GM12878 (cell line): Measurements from ENCODE around the gene CLIP2. TPM values are rescaled to one million over a fixed set of nuclear protein-coding genes. Genes with fewer than 3 reads are reported as not detected.
A peak's percentile ranks its signal among the peaks of the same experiment; 100 is the strongest.

ENCODE experiments used
- ATAC-seq: fragments of 200-7000 bp; cut with Tn5 transposase; 3 replicates; pipeline ENCODE4 v1.9.1; 2020; ENCODE audit warnings: mild to moderate bottlenecking, moderate library complexity
- BruUV-seq: library from RNA; stranded (reverse); fragments of 400-500 nt; replicated peaks from 2 replicates; lab custom pipeline; 2021; lab: Mats Ljungman, UMichigan
- CTCF ChIA-PET: fragments of 300-600 bp; sonication (Branson Sonifier 250); formaldehyde crosslinking; extraction: SDS; loops from one replicate; lab custom pipeline; 2021; ENCODE audit warnings: inconsistent platforms; lab: Yijun Ruan, JAX
- POLR2A ChIA-PET: fragments of 350-600 bp; formaldehyde crosslinking; extraction: SDS; loops from one replicate; lab custom pipeline; 2021; ENCODE audit warnings: inconsistent platforms; lab: Charles Lee
- RAD21 ChIA-PET: fragments of 300-600 bp; sonication (Branson Sonifier 250); formaldehyde crosslinking; loops from one replicate; lab custom pipeline; 2023; ENCODE audit warnings: antibody characterized with exemption; ENCODE audit not compliant: unreplicated experiment; lab: Charles Lee
- SMC1A ChIA-PET: fragments of 300-600 bp; sonication (Branson Sonifier 250); formaldehyde crosslinking; loops from one replicate; lab custom pipeline; 2023; ENCODE audit not compliant: unreplicated experiment, uncharacterized antibody; lab: Charles Lee
- DNase-seq: peaks from one replicate; pipeline ENCODE4 v3.0.0-alpha.2; 2011; ENCODE audit warnings: low read depth, low spot score
- FAIRE-seq: peaks from 3 replicates; lab custom pipeline; 2011; peaks lifted over from hg19 to GRCh38; lab: Jason Lieb, UNC
- H2AFZ ChIP-seq: 2 replicates; pipeline ENCODE4 v1.6.0; 2011; ENCODE audit warnings: low read depth, low read length, control low read depth; ENCODE audit not compliant: control insufficient read depth
- H3K27ac ChIP-seq: 2 replicates; pipeline ENCODE4 v1.5.1; 2011; ENCODE audit warnings: control low read depth; ENCODE audit not compliant: control insufficient read depth, insufficient read depth
- H3K27me3 ChIP-seq, 2 experiments: replicated peaks in 1 of 2; 2 replicates each; pipeline versions ENCODE4 v1.6.0 to v1.6.1; 2011; ENCODE audit warnings: low read length in 1 of 2; ENCODE audit not compliant: control insufficient read depth in 2 of 2, insufficient read depth in 2 of 2
- H3K36me3 ChIP-seq, 2 experiments: 2 replicates each; pipeline ENCODE4 v1.5.1; 2011; ENCODE audit warnings: low read length in 1 of 2; ENCODE audit not compliant: control insufficient read depth in 2 of 2, insufficient read depth in 2 of 2
- H3K4me1 ChIP-seq: 2 replicates; pipeline ENCODE4 v1.6.1; 2011; ENCODE audit warnings: mild to moderate bottlenecking, low read length, moderate library complexity, mixed read lengths; ENCODE audit not compliant: control insufficient read depth, insufficient read depth
- H3K4me2 ChIP-seq: 2 replicates; pipeline ENCODE4 v1.6.0; 2011; ENCODE audit warnings: control low read depth; ENCODE audit not compliant: control insufficient read depth, insufficient read depth
- H3K4me3 ChIP-seq: fragments of 200-600 bp; sonication (generic); 2 replicates; pipeline ENCODE4 v1.5.1; 2016
- H3K79me2 ChIP-seq: 2 replicates; pipeline ENCODE4 v1.6.0; 2011; ENCODE audit warnings: low read length; ENCODE audit not compliant: control insufficient read depth, insufficient read depth
- H3K9ac ChIP-seq: 2 replicates; pipeline ENCODE4 v1.8.0; 2011; ENCODE audit warnings: low read length, control low read depth, mixed read lengths; ENCODE audit not compliant: control insufficient read depth, insufficient read depth
- H3K9me3 ChIP-seq: replicated peaks from 3 replicates; pipeline ENCODE4 v1.5.1; 2011; ENCODE audit warnings: mild to moderate bottlenecking, low read length; ENCODE audit not compliant: control insufficient read depth, insufficient read depth
- H4K20me1 ChIP-seq: 2 replicates; pipeline ENCODE4 v1.6.0; 2011; ENCODE audit not compliant: control insufficient read depth, insufficient read depth
- ATF7 ChIP-seq: fragments of 450-650 bp; IDR thresholded peaks from 2 replicates; pipeline ENCODE4 v1.6.1; 2016; ENCODE audit warnings: low read depth, mild to moderate bottlenecking
- BRCA1 ChIP-seq: IDR thresholded peaks from 2 replicates; pipeline ENCODE4 v1.6.1; 2011; ENCODE audit warnings: low read depth, low read length, improper control_type of control experiment
- CHD4 ChIP-seq: fragments of 200-600 bp; sonication (generic); IDR thresholded peaks from 2 replicates; pipeline ENCODE4 v1.6.1; 2016; ENCODE audit warnings: mild to moderate bottlenecking
- E2F8 ChIP-seq: fragments of 450-650 bp; IDR thresholded peaks from 2 replicates; pipeline ENCODE4 v1.6.1; 2018; ENCODE audit warnings: mild to moderate bottlenecking, low read depth, moderate library complexity; ENCODE audit not compliant: partially characterized antibody
- EZH2 ChIP-seq: IDR thresholded peaks from 2 replicates; pipeline ENCODE4 v1.6.1; 2012; ENCODE audit warnings: low read depth, mild to moderate bottlenecking, control low read depth, inconsistent platforms, low read length, borderline replicate concordance; ENCODE audit not compliant: control insufficient read depth
- HDAC2 ChIP-seq: fragments of 200-600 bp; sonication (generic); IDR thresholded peaks from 2 replicates; pipeline ENCODE4 v1.6.1; 2017
- HDAC6 ChIP-seq: fragments of 200-600 bp; sonication (generic); IDR thresholded peaks from one replicate; pipeline ENCODE4 v1.8.0; 2017; ENCODE audit warnings: antibody characterized with exemption; ENCODE audit not compliant: unreplicated experiment
- NFIC ChIP-seq: IDR thresholded peaks from 2 replicates; pipeline ENCODE4 v1.6.1; 2012; ENCODE audit warnings: low read depth, mild to moderate bottlenecking, inconsistent platforms, low read length, moderate library complexity
- NFYA ChIP-seq: IDR thresholded peaks from 2 replicates; pipeline ENCODE4 v1.6.1; 2011; ENCODE audit warnings: low read depth, mild to moderate bottlenecking, low read length, improper control_type of control experiment, borderline replicate concordance
- RELB ChIP-seq: fragments of 450-650 bp; IDR thresholded peaks from 2 replicates; pipeline ENCODE4 v1.6.1; 2017; ENCODE audit warnings: low read depth, mild to moderate bottlenecking, moderate library complexity
- SIN3A ChIP-seq: IDR thresholded peaks from 2 replicates; pipeline ENCODE4 v1.6.1; 2012; ENCODE audit warnings: low read depth, low read length, improper control_type of control experiment
- SIX5 ChIP-seq: IDR thresholded peaks from 2 replicates; pipeline ENCODE4 v1.6.1; 2011; ENCODE audit warnings: mild to moderate bottlenecking, low read depth, low read length, moderate library complexity; ENCODE audit not compliant: severe bottlenecking
- TAF1 ChIP-seq: IDR thresholded peaks from 2 replicates; pipeline ENCODE4 v1.6.1; 2011; ENCODE audit warnings: mild to moderate bottlenecking, low read depth, low read length, borderline replicate concordance
- ZBED1 ChIP-seq: IDR thresholded peaks from 2 replicates; pipeline ENCODE4 v1.6.1; 2016; ENCODE audit warnings: borderline replicate concordance
- ZNF207 ChIP-seq: fragments of 450-650 bp; IDR thresholded peaks from 2 replicates; pipeline ENCODE4 v1.6.1; 2014; ENCODE audit warnings: antibody characterized with exemption, mild to moderate bottlenecking, borderline replicate concordance
- WGBS: methylation state at CpG from one replicate; pipeline ENCODE4 v1.1.6; 2016; ENCODE audit warnings: low lambda C conversion rate; ENCODE audit not compliant: insufficient replicate concordance, insufficient coverage; ENCODE audit errors: missing lambda C conversion rate; 5-methylcytosine and 5-hydroxymethylcytosine counted together
- in situ Hi-C: fragments of 300-500 bp; cut with MboI; formaldehyde crosslinking; loops from 9 replicates; pipeline ENCODE4 v1.14.3; 2018; ENCODE audit warnings: mixed read lengths
- intact Hi-C: fragments of 100-400 bp; cut with micrococcal nuclease; formaldehyde crosslinking; loops from one replicate; pipeline ENCODE4 v1.14.2; 2022; ENCODE audit not compliant: unreplicated experiment
- polyA plus RNA-seq, 11 experiments: library from polyadenylated mRNA; depleted of rRNA in 4 of 11; unstranded in 6 of 11; stranded (reverse) in 5 of 11; fragments of >200 nt; fragmentation: Nextera tagmentation in 4 of 11; fragmentation: Illumina TruSeq in 1 of 11; extraction: Ambion mirVana in 4 of 11; extraction: Trizol in 1 of 11; gene quantifications; 1 replicate in 1 of 11; 2 replicates in 10 of 11; pipeline versions ENCODE4 v1.2.1 to v1.2.3, GENCODE V29; 2011 to 2016; ENCODE audit warnings: inconsistent platforms in 2 of 11, missing spikeins in 2 of 11, low read depth in 1 of 11
- total RNA-seq, 4 experiments: library from RNA; depleted of rRNA in 3 of 4; stranded (reverse); fragments of >200 nt in 3 of 4; fragmentation: Illumina TruSeq in 1 of 4; extraction: Trizol in 1 of 4; gene quantifications; 2 replicates each; pipeline versions ENCODE4 v1.2.1 to v1.2.3, GENCODE V29; 2013 to 2021

CLIP2 gene
- total and polyA plus RNA-seq, 10 of the 15 experiments (the other 5 are each of a cell fraction or from before 2014, with no cell fraction given) = 0.26 to 56.3 (median 21.0) TPM

DNA sequence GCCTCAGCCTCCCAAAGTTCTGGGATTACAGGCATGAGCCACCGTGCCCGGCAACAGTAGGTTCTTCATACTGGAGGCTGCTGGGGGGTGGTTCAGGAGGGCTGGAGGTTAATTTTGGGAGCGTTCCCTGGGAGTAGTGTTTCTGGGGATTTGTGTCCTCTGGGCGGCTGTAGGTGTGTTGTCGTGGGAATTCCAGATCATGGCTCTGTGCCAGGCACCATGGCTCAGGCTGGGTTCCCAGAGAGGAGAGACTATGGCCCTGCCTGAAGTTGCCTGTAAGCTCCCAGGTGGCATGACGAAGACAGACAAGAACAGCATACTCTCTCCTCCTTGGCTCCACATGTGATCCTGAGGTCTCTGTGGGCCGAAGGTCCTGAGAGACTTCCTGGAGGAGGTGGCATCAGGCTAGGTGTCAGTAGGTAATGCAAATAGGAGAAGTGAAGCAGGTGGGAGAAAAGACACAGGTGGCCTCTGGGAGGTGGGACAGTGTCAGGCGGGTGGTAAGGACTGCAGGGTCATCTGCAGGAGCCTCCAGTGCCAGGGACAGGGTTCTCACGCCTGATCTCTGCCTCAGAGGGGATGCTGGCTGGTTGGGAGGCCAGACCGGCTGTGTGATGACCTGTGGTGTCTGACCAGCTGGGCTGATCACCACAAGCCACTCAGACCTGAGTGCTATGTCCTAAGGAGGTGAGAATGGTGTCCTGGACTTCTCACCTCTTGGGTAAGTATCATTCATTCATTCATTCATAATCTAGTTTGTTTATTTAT, 18.7 kb downstream of the CLIP2 start:
- DNase-seq = no peak
- POLR2A ChIA-PET = no interaction called here
- RAD21 ChIA-PET = interaction anchor here (1.2 to 1.5 kb wide), 2 partner anchors 91 to 102 kb away, joined by 3 to 4 read pairs; no protein-coding TSS in a partner anchor
- CTCF ChIA-PET = interaction anchor here (0.9 kb wide), 1 partner anchor 33 kb away, joined by 3 read pairs; no protein-coding TSS in a partner anchor
- Histone ChIP-seq H3K4me3 (no peak overlapping the region), H4K20me1 (no peaks in the 10 kb centered on the region), H3K9ac (no peak overlapping the region), H3K9me3 (no peaks in the 10 kb centered on the region; the same call in 1 of the 3 replicates), H3K79me2 (peaks cover 53% of the 10 kb centered on the region), H2AFZ (no peak overlapping the region), H3K4me1 (peaks cover 36% of the 10 kb centered on the region), H3K4me2 (no peak overlapping the region), H3K27me3 (no peaks in the 10 kb centered on the region), H3K36me3 (peaks cover 0 to 12% of the 10 kb centered on the region in 2 experiments; a peak in 2 of 4 replicates), H3K27ac (no peak overlapping the region)
- SMC1A ChIA-PET = no interaction called here
- BruUV-seq = TSS peak; percentile 37
- WGBS = 76% methylated on average over 10 of the region's 10 CpGs
- no peak for ATAC-seq
- intact Hi-C loops = loop anchor here (10.0 kb wide), 1 partner anchor 57 kb away; no protein-coding TSS in a partner anchor
- no peak for FAIRE-seq
- in situ Hi-C loops = no loop called here
- no peak for TF ChIP-seq HDAC6
- no peak for TF ChIP-seq EZH2
- no peak for TF ChIP-seq E2F8
- no peak for TF ChIP-seq RELB
- TF ChIP-seq NFYA = no peak
- no peak for TF ChIP-seq SIN3A
- TF ChIP-seq ZNF207 = no peak
- TF ChIP-seq SIX5 = no peak
- TF ChIP-seq ZBED1 = no peak
- no peak for TF ChIP-seq NFIC
- no peak for TF ChIP-seq HDAC2
- no peak for TF ChIP-seq TAF1
- TF ChIP-seq ATF7 = no peak
- no peak for TF ChIP-seq BRCA1
- no peak for TF ChIP-seq CHD4
